ENCODE measurements around the gene SLC24A1. TPM values are rescaled to one million over a fixed set of nuclear protein-coding genes. Genes with fewer than 3 reads are reported as not detected.

SLC24A1 gene
- total RNA-seq, 1 donor from 2014 or later = 12.4 TPM

DNA sequence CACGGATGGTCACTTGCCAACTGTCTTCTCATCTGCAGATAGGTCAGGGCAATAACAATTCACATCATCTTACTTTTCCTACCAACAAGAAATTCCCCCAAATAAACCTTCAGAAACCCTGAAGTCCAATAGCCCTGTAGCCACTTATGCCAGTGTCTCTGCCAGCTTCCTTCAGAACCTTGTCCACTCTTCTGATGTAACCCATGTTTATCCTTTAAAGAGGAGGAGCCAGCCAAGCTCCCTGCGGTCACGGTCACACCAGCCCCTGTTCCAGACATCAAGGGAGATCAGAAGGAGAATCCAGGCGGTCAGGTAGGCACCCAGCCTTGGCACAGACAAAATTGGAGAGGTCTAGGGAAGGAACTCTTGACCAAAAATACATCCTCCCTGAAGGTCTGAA, 23.7 kb downstream of the SLC24A1 start:
- intact Hi-C loops (cut with DNase I) = no loop called here
- DNase-seq (ENCODE audit: low spot score) (no peak), ATAC-seq (no peak)

DNA sequence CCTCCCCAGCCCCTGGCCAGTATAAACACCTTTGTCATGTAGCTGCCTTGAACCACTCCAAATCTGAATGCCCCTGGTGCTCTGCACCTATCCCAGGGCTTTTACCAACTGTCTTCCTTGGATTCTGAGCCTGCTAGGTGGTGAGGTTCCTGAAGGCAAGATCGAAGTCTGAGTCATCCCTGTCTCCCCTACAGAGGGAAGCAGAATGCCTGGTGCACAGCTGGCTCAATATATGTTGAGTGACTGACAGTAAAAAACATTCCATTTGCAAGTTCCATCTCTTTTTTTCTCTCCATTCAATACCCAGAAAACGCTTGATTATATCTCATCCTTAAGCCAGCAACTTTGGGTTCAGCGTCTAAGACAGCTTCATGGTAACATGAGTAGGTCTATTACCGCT, 24.7 kb downstream of the SLC24A1 start:
- ATAC-seq (no peak), DNase-seq (ENCODE audit: low spot score) (no peak)
- intact Hi-C loops (cut with DNase I) = no loop called here

DNA sequence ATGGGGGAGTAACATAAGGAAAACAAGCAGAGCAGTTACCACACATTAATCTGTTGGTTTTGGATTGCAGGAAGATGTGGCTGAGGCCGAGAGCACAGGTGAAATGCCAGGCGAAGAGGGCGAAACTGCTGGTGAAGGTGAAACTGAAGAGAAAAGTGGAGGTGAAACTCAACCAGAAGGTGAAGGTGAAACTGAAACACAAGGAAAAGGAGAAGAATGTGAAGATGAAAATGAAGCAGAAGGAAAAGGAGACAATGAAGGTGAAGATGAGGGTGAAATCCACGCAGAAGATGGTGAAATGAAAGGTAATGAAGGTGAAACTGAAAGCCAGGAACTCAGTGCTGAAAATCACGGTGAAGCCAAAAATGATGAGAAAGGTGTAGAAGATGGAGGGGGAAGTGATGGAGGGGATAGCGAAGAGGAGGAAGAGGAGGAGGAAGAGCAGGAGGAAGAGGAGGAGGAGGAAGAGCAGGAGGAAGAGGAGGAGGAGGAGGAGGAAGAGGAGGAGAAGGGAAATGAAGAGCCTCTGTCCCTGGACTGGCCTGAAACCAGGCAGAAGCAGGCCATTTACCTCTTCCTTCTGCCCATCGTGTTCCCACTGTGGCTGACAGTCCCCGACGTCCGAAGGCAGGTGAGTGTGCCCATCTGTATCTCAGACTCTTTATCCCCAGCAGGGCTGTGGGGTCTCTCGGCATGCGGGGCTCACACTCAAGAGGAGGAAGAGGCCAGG, 28.7 kb downstream of the SLC24A1 start:
- ATAC-seq = no peak
- no peak for DNase-seq (ENCODE audit: low spot score)
- intact Hi-C loops (cut with DNase I) = no loop called here

DNA sequence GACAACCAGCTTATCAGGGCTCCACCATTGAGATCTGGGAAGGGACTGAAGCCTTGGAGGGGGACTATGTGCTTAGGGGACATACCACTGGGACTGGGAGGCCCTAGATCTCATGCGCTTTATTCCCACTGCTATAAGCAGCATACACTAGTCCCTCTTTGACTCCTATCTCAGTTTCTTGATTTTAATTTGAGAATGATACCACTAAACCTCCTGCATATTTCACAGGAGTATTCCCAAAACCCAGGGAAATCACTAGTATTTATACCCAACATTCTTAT, 29.2 kb downstream of the SLC24A1 start:
- intact Hi-C loops (cut with DNase I) = no loop called here
- DNase-seq (ENCODE audit: low spot score) (no peak), ATAC-seq (no peak)

DNA sequence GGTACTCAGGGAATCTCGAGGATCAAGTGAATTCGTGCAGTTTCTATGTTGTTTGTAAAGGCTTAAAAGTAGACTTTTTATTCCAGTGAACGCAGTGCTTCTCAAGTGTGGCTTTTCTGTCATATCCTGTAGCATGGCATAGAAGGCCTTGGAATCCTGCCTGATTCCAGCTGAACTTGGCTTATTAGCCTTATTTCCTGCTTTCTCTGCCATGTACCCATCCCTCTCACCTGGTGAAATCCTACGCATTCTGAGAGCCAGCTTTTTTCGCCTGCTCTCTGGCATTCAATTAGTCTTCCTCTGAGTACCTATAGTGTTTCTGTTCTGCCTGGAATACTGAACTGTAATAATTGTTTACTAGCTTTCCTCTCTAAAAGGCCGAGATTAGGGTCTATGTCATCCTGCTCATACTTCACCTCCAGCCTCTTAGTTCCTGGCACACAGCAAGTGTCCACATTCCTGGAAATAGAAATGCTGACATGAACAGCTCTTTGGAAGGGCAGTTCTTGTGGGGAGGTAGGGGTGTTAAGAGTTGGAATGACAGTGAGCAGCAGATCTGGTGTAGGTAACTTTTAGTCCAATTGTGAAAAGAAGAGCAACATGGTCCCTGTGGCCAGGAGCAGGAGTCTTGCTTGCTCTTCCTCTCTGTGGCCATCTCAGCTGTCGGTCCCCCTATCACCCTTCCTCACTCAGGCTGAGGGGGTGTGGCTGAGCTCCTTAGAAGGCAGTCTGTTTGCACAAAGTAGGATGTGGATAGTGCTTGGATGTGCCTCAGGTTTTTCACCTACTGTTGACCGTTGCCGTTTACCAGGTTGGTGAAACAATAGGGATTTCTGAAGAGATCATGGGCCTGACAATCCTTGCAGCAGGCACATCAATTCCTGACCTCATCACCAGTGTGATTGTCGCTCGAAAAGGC, 30.4 kb downstream of the SLC24A1 start:
- no peak for ATAC-seq
- no peak for DNase-seq (ENCODE audit: low spot score)
- intact Hi-C loops (cut with DNase I) = no loop called here

DNA sequence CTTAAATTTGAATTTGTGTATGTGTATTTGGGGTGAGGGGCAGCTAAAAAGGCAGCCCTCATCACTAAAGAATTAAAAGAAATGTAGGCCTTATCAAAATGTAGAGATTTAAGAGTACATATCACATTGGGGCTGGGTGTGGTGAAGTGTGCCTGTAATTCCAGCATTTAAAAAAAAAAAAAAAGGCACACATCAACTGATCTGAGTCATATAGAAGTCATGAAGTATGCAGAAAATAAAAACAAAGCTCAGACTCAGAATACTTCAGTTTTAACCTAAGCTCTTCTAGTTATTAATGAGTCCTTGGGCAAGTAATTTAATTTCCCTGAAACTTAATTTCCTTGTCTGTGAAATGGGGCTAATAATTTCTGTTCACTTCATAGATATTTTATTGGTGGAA, 31.6 kb downstream of the SLC24A1 start:
- ATAC-seq (no peak), DNase-seq (ENCODE audit: low spot score) (no peak)
- intact Hi-C loops (cut with DNase I) = no loop called here

DNA sequence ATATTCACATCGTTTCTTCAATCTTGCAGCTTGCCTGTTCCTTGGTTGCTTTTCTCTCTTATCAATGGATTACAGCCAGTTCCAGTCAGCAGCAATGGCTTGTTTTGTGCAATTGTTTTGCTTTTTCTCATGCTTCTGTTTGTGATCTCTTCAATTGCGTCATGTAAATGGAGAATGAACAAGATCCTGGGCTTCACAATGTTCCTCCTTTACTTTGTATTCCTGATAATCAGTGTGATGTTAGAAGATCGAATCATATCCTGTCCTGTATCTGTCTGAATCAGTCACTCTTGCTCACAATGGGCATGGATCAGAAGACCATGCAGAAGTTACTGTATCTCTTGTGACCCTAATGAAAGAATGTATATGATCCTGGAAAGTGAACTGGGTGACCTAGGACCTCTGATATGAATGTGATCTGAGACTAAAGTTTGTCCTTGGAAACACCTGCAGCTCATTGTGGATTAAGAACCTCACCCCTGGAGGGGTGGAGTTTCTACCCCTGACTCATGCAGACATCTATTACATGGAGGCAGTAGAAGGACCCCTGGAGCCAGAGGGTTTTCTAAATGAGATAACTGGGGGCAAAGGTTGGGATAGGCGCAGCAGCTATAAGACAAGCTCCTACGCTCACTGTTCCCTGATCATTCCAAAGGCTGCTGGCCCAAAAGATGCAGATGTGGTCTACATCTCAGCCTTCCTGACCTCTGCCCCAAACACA, 32.2 kb downstream of the SLC24A1 start:
- DNase-seq (ENCODE audit: low spot score) (no peak), ATAC-seq (no peak)
- intact Hi-C loops (cut with DNase I) = no loop called here

DNA sequence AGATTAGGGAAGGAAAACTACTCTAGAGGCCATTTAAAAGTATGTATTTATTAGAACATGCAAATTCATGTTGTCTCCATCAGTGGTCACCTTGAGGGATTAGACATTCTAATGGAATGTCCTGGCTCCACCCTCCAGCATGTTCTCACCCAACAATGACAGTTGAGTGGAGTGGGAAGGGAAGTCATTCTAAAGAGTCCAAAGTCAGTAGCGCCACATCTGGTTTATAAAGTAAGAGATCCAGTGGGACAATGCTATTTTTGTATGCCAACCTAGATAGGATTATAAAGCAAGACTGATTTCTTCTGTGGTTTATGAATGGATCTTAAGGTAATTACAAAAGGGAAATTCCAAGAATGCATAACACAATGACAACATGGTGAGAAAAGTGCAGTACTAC, 33.3 kb downstream of the SLC24A1 start:
- intact Hi-C loops (cut with DNase I) = no loop called here
- ATAC-seq (no peak), DNase-seq (ENCODE audit: low spot score) (no peak)

DNA sequence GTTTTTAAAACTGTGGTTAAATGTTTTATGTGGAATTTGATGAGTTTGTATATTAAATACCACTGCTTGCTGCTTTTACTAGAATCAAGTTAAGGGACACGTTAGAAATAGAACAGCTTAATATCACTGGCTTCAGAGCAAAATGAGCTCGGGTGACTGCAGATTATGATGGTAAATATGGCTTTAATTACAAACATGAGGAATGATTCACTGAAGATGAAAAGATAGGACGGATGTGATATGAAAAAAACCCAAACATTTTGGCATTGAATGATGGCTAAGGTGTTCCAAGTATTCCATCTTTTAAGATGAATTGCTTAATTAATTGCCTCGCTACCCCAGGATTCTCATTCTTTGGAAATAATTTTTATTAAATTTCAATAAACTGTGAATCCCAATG, 33.7 kb downstream of the SLC24A1 start:
- intact Hi-C loops (cut with DNase I) = no loop called here
- DNase-seq (ENCODE audit: low spot score) (no peak), ATAC-seq (no peak)

DNA sequence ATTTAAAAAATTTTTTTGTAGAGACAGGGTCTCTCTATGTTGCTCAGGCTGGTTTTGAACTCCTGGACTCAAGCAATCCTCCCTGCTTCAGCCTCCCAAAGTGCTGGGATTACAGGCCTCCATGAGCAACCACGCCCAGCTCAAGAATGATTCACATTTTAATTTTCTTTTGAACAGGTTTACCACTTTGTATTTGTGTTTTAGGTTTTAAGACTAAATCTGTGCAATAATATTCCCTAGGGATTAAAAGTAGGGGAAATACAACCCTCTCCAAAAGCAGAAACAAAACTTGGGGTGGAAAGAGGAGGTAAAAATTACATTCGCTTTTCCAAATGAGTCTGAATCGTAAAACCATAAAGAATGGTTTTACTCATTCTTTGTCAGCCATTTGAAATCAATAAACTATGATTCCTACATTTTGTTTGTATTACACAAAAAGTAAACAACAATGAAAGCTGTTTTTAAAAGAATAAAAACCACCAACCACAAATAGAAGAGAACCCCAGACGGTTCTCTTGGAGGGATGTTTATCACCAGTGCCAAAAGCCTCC, 37.8 kb downstream of the SLC24A1 start:
- DNase-seq (ENCODE audit: low spot score) (no peak), ATAC-seq (no peak)
- intact Hi-C loops (cut with DNase I) = no loop called here

DNA sequence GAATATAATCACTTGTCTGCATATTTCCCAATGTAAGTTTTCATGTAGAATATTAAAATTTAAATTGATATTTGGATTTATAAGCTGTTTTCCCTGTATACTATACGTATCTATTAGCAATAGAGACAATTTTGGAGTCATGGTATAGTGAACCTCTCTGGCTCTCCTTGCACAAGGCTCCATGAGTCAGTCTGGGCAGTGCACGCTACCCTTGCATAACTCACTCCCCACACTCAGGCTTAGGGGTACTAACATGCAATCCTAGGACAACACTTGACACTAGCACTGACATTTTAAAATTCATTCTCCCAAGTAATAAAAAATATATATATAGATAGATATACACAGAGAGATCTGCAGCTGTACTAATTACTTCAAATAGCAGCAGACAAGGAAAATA, 39.2 kb downstream of the SLC24A1 start:
- ATAC-seq = no peak
- no peak for DNase-seq (ENCODE audit: low spot score)
- intact Hi-C loops (cut with DNase I) = no loop called here

DNA sequence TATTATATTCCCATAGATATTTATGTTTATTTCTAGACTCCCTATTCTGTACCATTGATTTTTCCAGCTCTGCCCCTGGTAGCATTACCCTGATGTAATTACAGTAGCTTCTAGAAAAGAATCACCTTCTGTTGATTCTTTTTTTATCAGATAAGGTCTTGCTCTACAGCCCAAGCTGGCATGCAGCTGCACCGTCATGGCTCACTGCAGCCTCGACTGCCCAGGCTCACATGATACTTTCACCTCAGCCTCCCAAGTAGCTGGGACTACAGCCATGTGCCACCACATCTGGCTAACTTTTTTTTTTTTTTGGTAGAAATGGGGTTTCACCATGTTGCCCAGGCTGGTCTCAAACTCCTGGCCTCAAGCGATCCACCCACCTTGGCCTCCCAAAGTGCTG, 41.8 kb downstream of the SLC24A1 start:
- intact Hi-C loops (cut with DNase I) = no loop called here
- DNase-seq (ENCODE audit: low spot score) (no peak), ATAC-seq (no peak)

DNA sequence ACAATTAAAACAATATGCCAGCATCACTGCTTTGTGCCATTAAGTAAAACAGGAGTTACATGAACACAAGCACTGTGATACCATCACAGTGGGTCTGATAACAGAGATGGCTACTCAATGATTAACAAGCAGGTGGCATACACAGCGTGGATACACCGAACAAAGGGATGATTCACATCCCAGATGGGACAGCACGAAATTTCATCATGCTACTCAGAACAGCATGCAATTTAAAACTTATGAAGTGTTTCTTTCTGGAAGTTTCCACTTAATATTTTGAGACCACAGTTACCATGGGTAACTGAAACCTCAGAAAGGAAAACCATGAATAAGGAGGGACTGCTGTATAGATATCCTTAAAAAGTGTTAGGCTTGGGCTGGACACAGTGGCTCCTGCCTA, 44.5 kb downstream of the SLC24A1 start:
- no peak for DNase-seq (ENCODE audit: low spot score)
- intact Hi-C loops (cut with DNase I) = no loop called here
- no peak for ATAC-seq

DNA sequence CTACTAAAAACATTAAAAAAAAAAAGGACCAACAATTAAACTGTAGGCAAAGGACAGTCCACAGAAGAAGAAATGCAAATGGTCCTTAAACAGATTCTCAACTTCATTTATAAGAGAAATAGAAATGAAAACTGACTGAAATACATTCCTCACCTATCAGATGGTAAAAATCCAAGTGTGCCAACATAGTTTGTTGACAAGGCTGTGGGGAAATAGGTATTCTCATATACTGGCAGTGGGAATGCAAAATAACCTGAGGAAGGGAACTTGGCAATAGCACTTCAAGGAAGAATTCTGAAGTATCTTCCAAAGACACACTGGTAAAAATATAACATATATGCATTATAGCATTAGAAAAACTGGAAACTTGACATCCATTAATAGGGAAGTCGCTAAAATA, 53.8 kb downstream of the SLC24A1 start:
- no peak for DNase-seq (ENCODE audit: low spot score)
- no peak for ATAC-seq
- intact Hi-C loops (cut with DNase I) = no loop called here

DNA sequence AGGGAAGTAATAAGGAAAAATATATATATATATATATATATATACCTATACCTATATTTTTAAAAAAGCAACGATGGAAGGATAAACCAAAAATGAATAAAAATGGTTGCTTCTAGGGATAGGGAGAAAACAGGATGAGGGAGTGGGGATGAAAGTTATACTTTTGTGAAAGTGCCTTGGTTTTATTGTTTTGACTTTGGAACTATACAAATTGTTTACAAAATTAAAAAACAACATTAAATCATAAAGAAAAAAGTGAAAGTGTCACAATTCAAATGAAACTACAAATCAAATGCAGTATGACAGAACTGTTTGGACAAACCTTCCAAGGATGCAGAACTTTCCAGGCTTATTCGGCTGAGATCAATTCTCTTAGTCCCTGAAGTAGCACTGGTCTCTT, 54.4 kb downstream of the SLC24A1 start:
- ATAC-seq = no peak
- intact Hi-C loops (cut with DNase I) = no loop called here
- DNase-seq (ENCODE audit: low spot score) = no peak

DNA sequence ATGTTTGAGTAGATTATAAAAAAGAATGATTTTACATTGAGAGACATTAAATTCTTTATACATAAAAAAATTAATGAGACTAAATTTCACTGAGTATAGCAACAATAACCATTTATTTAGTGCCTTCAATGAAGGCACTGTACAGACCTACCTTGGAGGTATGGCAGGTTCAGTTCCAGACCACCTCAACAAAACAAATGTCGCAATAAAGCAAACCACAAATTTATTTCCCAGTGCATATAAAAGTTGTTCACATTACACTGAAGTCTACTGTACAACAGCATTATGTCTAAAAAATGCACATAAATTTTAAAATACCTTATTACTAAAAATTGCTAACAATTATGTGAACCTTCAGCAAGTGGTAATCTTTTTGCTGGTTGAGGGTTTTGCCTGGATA, 58.8 kb downstream of the SLC24A1 start:
- ATAC-seq (no peak), DNase-seq (ENCODE audit: low spot score) (no peak)
- intact Hi-C loops (cut with DNase I) = no loop called here

DNA sequence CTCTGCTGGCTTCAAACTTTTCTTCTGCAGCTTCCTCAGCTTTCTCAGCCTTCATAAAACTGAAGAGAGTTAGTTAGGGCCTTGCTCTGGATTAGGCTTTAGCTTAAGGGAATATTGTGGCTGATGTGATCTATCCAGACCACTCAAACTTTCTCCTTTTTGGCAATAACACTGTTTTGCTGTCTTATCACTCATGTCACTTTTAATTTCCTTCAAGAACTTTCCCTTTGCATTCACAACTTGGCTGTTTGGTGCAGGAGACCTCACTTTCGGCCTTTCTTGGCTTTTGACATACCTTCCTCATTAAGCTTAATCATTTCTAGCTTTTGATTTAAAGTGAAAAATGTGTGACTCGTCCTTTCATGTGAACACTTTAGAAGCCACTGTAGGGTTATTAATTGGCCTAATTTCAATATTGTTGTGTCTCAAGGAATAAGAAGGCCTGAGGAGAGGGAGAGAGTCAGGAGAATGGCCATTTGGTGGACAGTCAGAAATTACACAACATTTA, 60.7 kb downstream of the SLC24A1 start:
- intact Hi-C loops (cut with DNase I) = no loop called here
- ATAC-seq = no peak
- DNase-seq (ENCODE audit: low spot score) = no peak

DNA sequence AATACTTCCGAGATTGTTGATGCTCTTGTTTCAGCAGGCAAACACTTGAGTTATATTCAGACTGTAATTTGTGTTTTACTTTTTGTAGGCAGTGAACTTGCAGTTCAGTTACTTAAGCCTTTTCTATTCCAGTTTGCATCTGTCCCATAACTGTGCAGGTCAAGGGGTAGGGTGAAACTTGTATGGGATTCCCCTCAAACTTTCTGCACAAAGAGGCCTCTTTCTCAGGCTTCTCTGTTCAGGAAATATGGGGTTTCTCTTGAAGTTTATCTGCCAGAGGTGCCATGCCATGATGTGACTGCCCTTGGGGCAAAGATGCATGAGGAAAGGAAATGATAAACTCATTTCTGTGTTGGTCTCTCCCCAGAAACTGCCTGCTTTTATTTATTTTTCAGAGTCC, 66.7 kb downstream of the SLC24A1 start:
- intact Hi-C loops (cut with DNase I) = no loop called here
- ATAC-seq = no peak
- DNase-seq (ENCODE audit: low spot score) = no peak

DNA sequence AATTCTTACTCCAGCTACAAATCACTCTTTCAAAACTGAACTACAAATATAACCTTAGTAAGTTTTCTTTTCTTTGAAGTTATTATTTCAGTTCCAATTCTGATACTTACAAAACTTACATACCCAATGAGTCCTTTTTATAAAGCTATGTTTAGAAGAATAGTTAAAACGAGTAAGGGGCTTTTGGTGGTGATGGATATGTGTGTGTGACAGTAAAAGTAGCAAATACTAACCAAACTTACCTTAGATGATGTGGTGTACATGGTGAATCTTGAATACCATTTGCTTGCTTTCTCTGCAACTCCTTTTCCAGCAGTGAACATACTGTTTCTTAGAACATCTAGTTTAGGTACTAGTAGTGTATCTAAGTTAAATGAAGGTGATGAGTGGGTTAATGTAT, 68.4 kb downstream of the SLC24A1 start:
- ATAC-seq (no peak), DNase-seq (ENCODE audit: low spot score) (no peak)
- intact Hi-C loops (cut with DNase I) = no loop called here

DNA sequence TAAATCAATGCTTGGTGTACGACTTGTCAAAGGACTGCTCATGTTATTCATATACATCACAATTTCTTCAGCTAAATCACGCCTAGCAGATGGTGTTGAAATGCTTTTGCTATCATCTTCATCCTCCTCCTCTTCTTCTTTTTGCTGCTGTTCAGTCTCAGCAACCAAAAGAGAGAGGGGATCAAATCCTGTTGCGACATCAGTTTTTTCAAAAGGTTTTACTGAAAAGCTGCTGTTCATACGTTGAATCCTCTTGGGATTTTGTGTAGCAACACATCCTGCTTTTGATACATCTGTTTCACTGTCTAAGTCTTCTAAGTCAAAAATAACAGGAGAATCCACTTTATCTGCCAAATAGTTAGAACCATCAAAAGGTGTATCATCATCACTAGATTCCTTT, 69.0 kb downstream of the SLC24A1 start:
- intact Hi-C loops (cut with DNase I) = no loop called here
- ATAC-seq (no peak), DNase-seq (ENCODE audit: low spot score) (no peak)

Measured in sciatic nerve (tissue), 2 donors.